GM12872 (cell line): ENCODE data around the gene CYYR1.

Experiments
- TF ChIP-seq, protein P1 (sequence below): IDR thresholded peaks from 3 replicates; pipeline ENCODE4 v1.5.1; 2011; ENCODE audit warnings: low read depth, mild to moderate bottlenecking, low read length, moderate library complexity; ENCODE audit not compliant: insufficient read depth

CYYR1 gene

DNA sequence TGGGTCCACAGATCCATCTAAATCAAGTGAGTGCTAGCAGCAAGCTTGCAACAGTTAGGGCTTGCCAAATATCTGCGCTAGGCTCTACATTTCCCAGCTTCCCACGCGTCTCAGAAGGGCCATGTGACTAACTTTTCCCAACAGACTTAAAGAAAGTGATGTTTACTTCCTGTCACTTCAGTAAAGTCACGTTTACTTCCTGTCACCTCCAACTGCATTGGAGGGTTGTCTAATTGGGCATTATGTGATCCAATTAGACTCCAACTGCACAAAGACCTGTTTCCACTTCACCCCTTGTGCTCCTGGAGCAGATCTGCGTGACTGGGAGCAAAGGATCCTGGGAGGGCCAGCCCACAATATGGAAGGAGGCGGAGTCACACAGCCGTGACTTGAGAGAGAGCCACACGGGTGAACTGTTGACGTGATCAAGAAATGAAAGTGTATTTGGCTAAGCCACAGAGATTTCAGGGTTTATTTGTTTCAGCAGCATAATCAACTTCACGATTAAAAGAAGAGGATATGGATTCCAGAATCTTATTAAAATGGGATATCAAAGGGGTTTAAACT is 77.7 kb downstream of the CYYR1 start:
- TF ChIP-seq, protein P1, sequence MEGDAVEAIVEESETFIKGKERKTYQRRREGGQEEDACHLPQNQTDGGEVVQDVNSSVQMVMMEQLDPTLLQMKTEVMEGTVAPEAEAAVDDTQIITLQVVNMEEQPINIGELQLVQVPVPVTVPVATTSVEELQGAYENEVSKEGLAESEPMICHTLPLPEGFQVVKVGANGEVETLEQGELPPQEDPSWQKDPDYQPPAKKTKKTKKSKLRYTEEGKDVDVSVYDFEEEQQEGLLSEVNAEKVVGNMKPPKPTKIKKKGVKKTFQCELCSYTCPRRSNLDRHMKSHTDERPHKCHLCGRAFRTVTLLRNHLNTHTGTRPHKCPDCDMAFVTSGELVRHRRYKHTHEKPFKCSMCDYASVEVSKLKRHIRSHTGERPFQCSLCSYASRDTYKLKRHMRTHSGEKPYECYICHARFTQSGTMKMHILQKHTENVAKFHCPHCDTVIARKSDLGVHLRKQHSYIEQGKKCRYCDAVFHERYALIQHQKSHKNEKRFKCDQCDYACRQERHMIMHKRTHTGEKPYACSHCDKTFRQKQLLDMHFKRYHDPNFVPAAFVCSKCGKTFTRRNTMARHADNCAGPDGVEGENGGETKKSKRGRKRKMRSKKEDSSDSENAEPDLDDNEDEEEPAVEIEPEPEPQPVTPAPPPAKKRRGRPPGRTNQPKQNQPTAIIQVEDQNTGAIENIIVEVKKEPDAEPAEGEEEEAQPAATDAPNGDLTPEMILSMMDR, result no peak

DNA sequence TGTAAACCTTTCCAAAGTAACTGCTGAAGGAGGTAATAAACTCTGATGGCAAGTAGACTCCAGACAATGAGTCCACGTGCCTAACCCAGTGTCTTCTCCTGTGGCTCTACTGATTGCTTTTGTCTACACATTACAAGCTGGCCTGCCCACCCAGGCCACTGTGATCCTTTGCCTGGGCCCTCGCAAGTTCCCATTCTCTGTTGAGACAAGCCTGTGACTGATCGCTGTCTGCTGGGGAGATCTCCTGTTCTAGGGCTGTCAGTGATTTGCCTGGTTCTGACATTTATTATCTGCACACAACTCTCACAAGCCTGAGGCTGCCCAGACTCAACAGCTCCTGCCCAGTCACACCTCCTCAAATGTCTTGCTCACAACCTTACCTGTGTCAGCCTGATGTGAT is 81.4 kb downstream of the CYYR1 start:
- TF ChIP-seq, protein P1, result no peak

DNA sequence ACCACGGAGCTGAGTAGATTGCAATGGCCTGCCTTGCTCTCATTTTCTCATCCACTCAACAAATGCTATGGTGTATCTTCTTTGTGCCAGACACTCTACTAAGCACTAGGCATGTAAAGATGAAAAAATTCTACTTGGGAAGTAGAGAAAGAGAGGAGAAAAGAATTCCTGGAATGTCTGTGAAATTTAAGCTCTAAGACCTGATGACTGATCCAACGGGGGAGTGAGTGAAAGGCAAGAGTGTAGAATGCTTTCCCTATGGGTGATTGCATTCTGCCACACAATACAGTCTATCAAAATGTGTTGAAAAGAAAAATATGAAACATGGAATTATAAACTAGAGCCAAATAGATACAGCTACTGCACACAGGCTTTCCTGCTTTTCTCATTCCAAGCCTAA is 82.3 kb downstream of the CYYR1 start:
- TF ChIP-seq, protein P1, result no peak

DNA sequence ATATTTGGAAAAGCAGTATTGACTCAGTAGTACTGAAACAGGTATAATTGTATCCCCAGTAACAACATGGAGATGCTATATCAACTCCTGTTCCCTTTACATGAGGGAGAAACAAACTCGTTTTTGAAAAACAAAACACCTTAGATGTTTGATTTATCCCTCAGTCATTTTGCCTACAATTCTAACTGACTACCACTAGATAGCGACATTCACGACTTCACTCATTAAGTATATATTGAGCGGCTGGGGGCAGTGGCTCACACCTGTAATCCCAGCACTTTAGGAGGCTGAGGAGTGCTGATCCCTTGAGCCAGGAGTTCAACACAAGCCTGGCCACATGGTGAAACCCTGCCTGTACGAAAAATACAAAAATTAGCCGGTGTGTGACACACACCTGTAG is 83.3 kb downstream of the CYYR1 start:
- TF ChIP-seq, protein P1, result no peak

DNA sequence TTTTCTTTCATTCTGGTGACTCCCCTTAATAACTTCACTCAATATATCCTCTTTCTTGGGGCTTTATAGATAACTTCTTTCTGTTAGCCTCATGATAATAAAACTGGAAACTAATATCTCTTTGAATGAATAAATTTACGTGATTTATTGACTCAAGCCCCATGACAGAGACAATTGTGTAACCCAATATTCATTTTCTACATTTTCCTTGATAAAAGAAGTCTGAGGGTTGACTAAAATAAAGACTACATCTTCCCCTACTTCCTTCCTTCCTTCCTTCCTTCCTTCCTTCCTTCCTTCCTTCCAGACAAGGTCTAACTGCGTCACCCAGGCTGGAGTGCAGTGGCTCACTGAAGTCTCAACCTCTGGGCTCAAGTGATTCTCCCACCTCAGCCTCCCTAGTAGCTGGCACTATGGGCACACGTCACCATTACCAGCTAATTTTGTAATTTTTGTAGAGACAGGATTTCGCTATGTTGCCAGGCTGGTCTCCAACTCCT is 85.1 kb downstream of the CYYR1 start:
- TF ChIP-seq, protein P1, result no peak

DNA sequence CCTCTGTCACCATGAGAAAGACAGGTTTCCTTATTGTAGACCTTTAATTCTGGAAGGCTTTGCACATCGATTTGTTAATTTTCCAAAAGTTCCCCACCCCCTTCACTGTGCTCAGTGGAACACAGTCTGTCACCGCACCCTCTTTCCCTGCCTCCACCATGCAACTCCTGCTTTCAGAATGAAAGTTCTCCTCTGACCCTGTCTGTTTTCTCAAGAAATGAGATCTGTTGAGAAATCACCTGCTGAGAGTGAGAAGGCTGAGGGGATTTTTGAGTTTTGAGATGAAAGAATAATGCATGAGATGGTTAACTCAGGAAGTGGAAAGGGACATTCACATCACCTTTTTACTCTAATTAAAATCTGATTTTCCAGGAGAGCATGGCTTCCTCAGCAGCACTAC is 99.6 kb downstream of the CYYR1 start:
- TF ChIP-seq, protein P1, result no peak

DNA sequence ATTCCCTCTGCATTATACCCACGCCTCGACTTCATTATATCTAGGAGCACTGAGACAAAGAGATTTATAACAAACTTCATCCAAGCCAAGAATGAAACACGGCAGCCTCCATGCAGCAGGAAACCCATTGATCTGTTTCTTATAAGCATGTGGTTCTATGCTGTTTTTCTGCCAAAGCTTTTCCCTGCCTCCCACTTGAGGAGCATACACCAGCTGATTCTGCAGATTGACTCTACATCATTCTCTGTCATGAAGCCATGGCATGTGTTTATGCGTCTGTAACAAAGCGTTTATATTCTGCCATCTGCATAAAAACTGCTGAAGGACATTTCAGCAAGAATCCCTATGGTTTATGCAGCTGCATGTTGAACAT is 102.0 kb downstream of the CYYR1 start:
- TF ChIP-seq, protein P1, result no peak
